IMR-90 (cell line): ENCODE data around the gene CORO1C. TPM values are rescaled to one million over a fixed set of nuclear protein-coding genes. Genes with fewer than 3 reads are reported as not detected.

ENCODE experiments used
- ATAC-seq: fragments of 200-7000 bp; cut with Tn5 transposase; 2 replicates; pipeline ENCODE4 v1.9.1; 2020; ENCODE audit warnings: low read depth, mild to moderate bottlenecking, moderate library complexity
- BruUV-seq: library from RNA; stranded (reverse); fragments of 400-500 nt; replicated peaks from 2 replicates; lab custom pipeline; 2021; lab: Mats Ljungman, UMichigan
- CTCF ChIA-PET: fragments of 300-600 bp; formaldehyde crosslinking; extraction: SDS; loops from one replicate; lab custom pipeline; 2021; ENCODE audit warnings: antibody characterized with exemption; lab: Yijun Ruan, JAX
- POLR2A ChIA-PET: fragments of 300-600 bp; sonication (Branson Sonifier 250); formaldehyde crosslinking; loops from one replicate; lab custom pipeline; 2022; ENCODE audit warnings: antibody characterized with exemption; ENCODE audit not compliant: unreplicated experiment; lab: Charles Lee
- DNase-seq: peaks from one replicate; pipeline ENCODE4 v3.0.0; 2013
- H2AFZ ChIP-seq: replicated peaks from 2 replicates; pipeline ENCODE3; 2013; ENCODE audit warnings: low read length, mild to moderate bottlenecking; ENCODE audit not compliant: poor library complexity
- H2AK5ac ChIP-seq: 2 replicates; pipeline ENCODE4 v1.6.1; 2013; ENCODE audit warnings: low read depth, low read length, inconsistent platforms
- H2AK9ac ChIP-seq: replicated peaks from 2 replicates; pipeline ENCODE3; 2013; ENCODE audit warnings: mild to moderate bottlenecking, low read depth, low read length, moderate library complexity; ENCODE audit not compliant: poor library complexity
- H2BK120ac ChIP-seq: 2 replicates; pipeline ENCODE4 v1.6.1; 2013; ENCODE audit warnings: low read depth, low read length, inconsistent platforms
- H2BK15ac ChIP-seq: 3 replicates; pipeline ENCODE4 v1.6.1; 2013; ENCODE audit warnings: low read depth, low read length, inconsistent platforms
- H2BK20ac ChIP-seq: 2 replicates; pipeline ENCODE4 v1.6.1; 2013; ENCODE audit warnings: low read depth, mild to moderate bottlenecking, inconsistent platforms, low read length, moderate library complexity
- H2BK5ac ChIP-seq: 2 replicates; pipeline ENCODE4 v1.6.1; 2013; ENCODE audit warnings: mild to moderate bottlenecking, low read depth, low read length, inconsistent platforms; ENCODE audit not compliant: poor library complexity, severe bottlenecking
- H3K14ac ChIP-seq: replicated peaks from 2 replicates; pipeline ENCODE4 v1.6.1; 2013; ENCODE audit warnings: low read depth, low read length, inconsistent platforms
- H3K18ac ChIP-seq: 2 replicates; pipeline ENCODE4 v1.6.1; 2013; ENCODE audit warnings: low read depth, low read length, control low read depth
- H3K23ac ChIP-seq: 2 replicates; pipeline ENCODE4 v1.6.1; 2013; ENCODE audit warnings: low read depth, low read length, inconsistent platforms
- H3K27ac ChIP-seq: 2 replicates; pipeline ENCODE4 v1.5.1; 2013; ENCODE audit warnings: mild to moderate bottlenecking, control low read depth, low read length; ENCODE audit not compliant: insufficient read depth
- H3K27me3 ChIP-seq: 2 replicates; pipeline ENCODE4 v1.6.1; 2013; ENCODE audit warnings: low read length; ENCODE audit not compliant: control insufficient read depth, insufficient read depth
- H3K36me3 ChIP-seq: 2 replicates; pipeline ENCODE4 v1.6.1; 2013; ENCODE audit warnings: low read length, mixed read lengths; ENCODE audit not compliant: control insufficient read depth, insufficient read depth
- H3K4ac ChIP-seq: 2 replicates; pipeline ENCODE4 v1.6.1; 2013; ENCODE audit warnings: low read depth, low read length, inconsistent platforms
- H3K4me1 ChIP-seq: 2 replicates; pipeline ENCODE4 v1.6.1; 2013; ENCODE audit warnings: low read length, mixed read lengths; ENCODE audit not compliant: control insufficient read depth, insufficient read depth
- H3K4me2 ChIP-seq: 2 replicates; pipeline ENCODE4 v1.6.1; 2013; ENCODE audit warnings: low read depth, mild to moderate bottlenecking, control low read depth, low read length, moderate library complexity
- H3K4me3 ChIP-seq: 2 replicates; pipeline ENCODE4 v1.5.1; 2013; ENCODE audit warnings: low read depth, mild to moderate bottlenecking, control low read depth, low read length, moderate library complexity; ENCODE audit not compliant: insufficient read depth
- H3K56ac ChIP-seq: 2 replicates; pipeline ENCODE4 v1.6.1; 2013; ENCODE audit warnings: low read length, inconsistent platforms; ENCODE audit not compliant: insufficient read depth; ENCODE audit errors: extremely low read depth
- H3K79me1 ChIP-seq, 2 experiments: 2 replicates each; pipeline ENCODE4 v1.6.1; 2013; ENCODE audit warnings: low read length in 2 of 2, inconsistent platforms in 1 of 2, low read depth in 1 of 2
- H3K9ac ChIP-seq: 2 replicates; pipeline ENCODE4 v1.6.1; 2013; ENCODE audit warnings: low read depth, low read length, control low read depth
- H3K9me1 ChIP-seq: 2 replicates; pipeline ENCODE4 v1.6.1; 2013; ENCODE audit warnings: low read length, inconsistent platforms; ENCODE audit not compliant: insufficient read depth
- H3K9me3 ChIP-seq: 2 replicates; pipeline ENCODE4 v1.6.1; 2013; ENCODE audit warnings: low read length; ENCODE audit not compliant: control insufficient read depth, insufficient read depth
- H4K20me1 ChIP-seq: 2 replicates; pipeline ENCODE4 v1.6.1; 2013; ENCODE audit warnings: low read length, inconsistent platforms; ENCODE audit not compliant: insufficient read depth
- H4K5ac ChIP-seq: 2 replicates; pipeline ENCODE4 v1.6.1; 2013; ENCODE audit warnings: mild to moderate bottlenecking, low read depth, low read length, control low read depth
- H4K8ac ChIP-seq, 2 experiments: 2 replicates each; pipeline ENCODE4 v1.6.1; 2013; ENCODE audit warnings: low read depth in 2 of 2, low read length in 2 of 2, control low read depth in 1 of 2, inconsistent platforms in 1 of 2
- H4K91ac ChIP-seq: 2 replicates; pipeline ENCODE4 v1.6.1; 2013; ENCODE audit warnings: low read depth, low read length, inconsistent platforms; ENCODE audit not compliant: insufficient read depth
- CEBPB ChIP-seq: IDR thresholded peaks from 2 replicates; pipeline ENCODE4 v1.6.1; 2012; ENCODE audit warnings: low read depth, low read length, improper control_type of control experiment
- CHD1 ChIP-seq: IDR thresholded peaks from 2 replicates; pipeline ENCODE4 v1.6.1; 2012; ENCODE audit warnings: low read depth, low read length, improper control_type of control experiment
- ELK1 ChIP-seq: fragments of 150-350 bp; IDR thresholded peaks from 2 replicates; pipeline ENCODE4 v1.6.1; 2016; ENCODE audit warnings: low read depth, mild to moderate bottlenecking, low read length, moderate library complexity, borderline replicate concordance
- FOS ChIP-seq: fragments of 150-350 bp; IDR thresholded peaks from 2 replicates; pipeline ENCODE4 v1.6.1; 2016; ENCODE audit warnings: low read depth, low read length
- MAFK ChIP-seq: IDR thresholded peaks from 2 replicates; pipeline ENCODE4 v1.6.1; 2012; ENCODE audit warnings: low read depth, low read length, improper control_type of control experiment
- POLR2A ChIP-seq: IDR thresholded peaks from 2 replicates; pipeline ENCODE4 v1.6.1; 2012; ENCODE audit warnings: mild to moderate bottlenecking, low read depth, low read length
- RAD21 ChIP-seq: IDR thresholded peaks from 2 replicates; pipeline ENCODE4 v1.6.1; 2012; ENCODE audit warnings: low read length, improper control_type of control experiment
- RCOR1 ChIP-seq: IDR thresholded peaks from 2 replicates; pipeline ENCODE4 v1.6.1; 2012; ENCODE audit warnings: mild to moderate bottlenecking, low read length, improper control_type of control experiment; ENCODE audit not compliant: insufficient replicate concordance
- RFX5 ChIP-seq: IDR thresholded peaks from 2 replicates; pipeline ENCODE4 v1.8.0; 2012; ENCODE audit warnings: low read depth, mild to moderate bottlenecking, low read length, moderate library complexity
- USF2 ChIP-seq: fragments of 150-350 bp; IDR thresholded peaks from 2 replicates; pipeline ENCODE4 v1.6.1; 2017; ENCODE audit warnings: mild to moderate bottlenecking, antibody characterized with exemption, low read length, low read depth
- WGBS, 2 experiments: methylation state at CpG; one replicate each; pipeline versions ENCODE4 v1.1.5 to v1.1.7; 2013; ENCODE audit warnings: missing lambda C conversion rate in 2 of 2; ENCODE audit not compliant: insufficient read length in 1 of 2; ENCODE audit errors: extremely low coverage in 2 of 2; 5-methylcytosine and 5-hydroxymethylcytosine counted together
- dilution Hi-C: fragments of 300-500 bp; cut with HindIII; formaldehyde crosslinking; loops from one replicate; pipeline ENCODE4 v1.14.3; 2018; ENCODE audit warnings: low sequenced_read_pairs; ENCODE audit not compliant: unreplicated experiment
- in situ Hi-C: fragments of 300-500 bp; cut with MboI; formaldehyde crosslinking; loops from 3 replicates; pipeline ENCODE4 v1.14.3; 2019; ENCODE audit warnings: low sequenced_read_pairs, inconsistent platforms, mixed read lengths
- intact Hi-C: fragments of 100-400 bp; cut with micrococcal nuclease; formaldehyde crosslinking; loops from 2 replicates; pipeline ENCODE4 v1.10.0; 2022
- polyA plus RNA-seq, 3 experiments: library from polyadenylated mRNA; depleted of rRNA; stranded (reverse); fragments of >200 nt; gene quantifications; 2 replicates each; pipeline ENCODE4 v1.2.3, GENCODE V29; 2012; ENCODE audit warnings: low replicate concordance in 1 of 3
- total RNA-seq: library from RNA; depleted of rRNA; stranded (reverse); fragments of >200 nt; gene quantifications from 2 replicates; pipeline ENCODE4 v1.2.3, GENCODE V29; 2012

The CORO1C gene
- total and polyA plus RNA-seq, 2 of the 4 experiments (the other 2 are of a cell fraction): 675 to 1,100 TPM

GRCh38 chr12:108595711-108596647 is 135.3 kb downstream of the CORO1C start:
- no peaks in the 10 kb centered on the region for H3K9me3 ChIP-seq
- H2AK9ac ChIP-seq: peak overlapping the region; percentile 80
- no peak overlapping the region for H2BK15ac ChIP-seq
- POLR2A ChIA-PET: no interaction called here
- H3K36me3 ChIP-seq: peaks cover 2% of the 10 kb centered on the region; the same call in 1 of the 2 replicates
- H3K4me1 ChIP-seq: peaks cover 3% of the 10 kb centered on the region; the same call in 1 of the 2 replicates
- H3K9ac ChIP-seq: no peak overlapping the region
- CTCF ChIA-PET: no interaction called here
- H3K14ac ChIP-seq: no peak overlapping the region; the same call in 1 of the 2 replicates
- H3K4me3 ChIP-seq: no peak overlapping the region
- no TSS peak for BruUV-seq
- intact Hi-C loops (no loop called here), in situ Hi-C loops (no loop called here), dilution Hi-C loops (no loop called here)
- no peak overlapping the region for H4K5ac ChIP-seq
- no peak overlapping the region for H3K4ac ChIP-seq
- peaks cover 7% of the 10 kb centered on the region; the same call in 1 of the 2 replicates for H3K9me1 ChIP-seq
- no peak overlapping the region for H2AFZ ChIP-seq
- H4K91ac ChIP-seq: no peak overlapping the region
- TF ChIP-seq USF2 (no peak), CHD1 (no peak), ELK1 (no peak), FOS (no peak), RFX5 (no peak), CEBPB (no peak), MAFK (no peak), POLR2A (no peak), RAD21 (no peak), RCOR1 (no peak)
- no peak overlapping the region; the same call in 1 of the 2 replicates for H2BK20ac ChIP-seq
- H3K23ac ChIP-seq: peak overlapping the region; percentile 71; the same call in 1 of the 2 replicates
- 64% methylated on average over 12 of the region's 17 CpGs; no CpG with 5 or more reads in 1 of the 2 experiments for WGBS, 2 experiments
- H3K18ac ChIP-seq: no peak overlapping the region
- no peak overlapping the region for H3K56ac ChIP-seq
- ATAC-seq (no peak), DNase-seq (no peak)
- H2BK5ac ChIP-seq: no peak overlapping the region
- no peak overlapping the region for H2BK120ac ChIP-seq
- H4K20me1 ChIP-seq: no peaks in the 10 kb centered on the region
- 0 out of 2 replicates have a peak, but pooled peaks cover 2% of the 10 kb centered on the region for H3K27me3 ChIP-seq
- H2AK5ac ChIP-seq: peak overlapping the region; percentile 45; the same call in 1 of the 2 replicates
- no peak overlapping the region for H4K8ac ChIP-seq
- H3K79me1 ChIP-seq: peaks cover 0 to 7% of the 10 kb centered on the region in 2 experiments; a peak in 2 of 4 replicates
- no peak overlapping the region for H3K27ac ChIP-seq
- no peak overlapping the region; the same call in 1 of the 2 replicates for H3K4me2 ChIP-seq
